Measurements from ENCODE around the gene PLEKHA4.

DNA sequence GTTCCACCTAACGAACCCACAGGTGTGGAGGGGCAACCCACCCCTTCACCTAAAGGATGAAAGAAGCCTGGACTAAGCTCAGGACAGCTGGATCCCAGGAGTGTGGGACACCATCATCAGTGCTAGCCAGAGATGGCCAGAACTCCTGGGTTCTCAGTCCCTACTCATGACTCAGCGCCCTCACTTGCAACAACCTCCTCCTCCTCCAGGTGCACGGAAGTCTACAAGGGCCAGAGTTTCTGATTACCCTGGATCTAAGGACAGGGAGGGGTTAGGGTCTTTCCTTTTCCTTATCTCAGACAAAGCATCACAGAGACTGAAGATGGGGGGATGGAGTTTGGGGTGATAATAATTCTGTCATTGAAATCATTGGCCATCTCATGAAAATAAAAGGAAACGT lies 22.1 kb upstream of the PLEKHA4 start:
- TF ChIP-seq POLR2A (IDR thresholded peaks at IDR 0.05): no peak
- TF ChIP-seq, protein P1, sequence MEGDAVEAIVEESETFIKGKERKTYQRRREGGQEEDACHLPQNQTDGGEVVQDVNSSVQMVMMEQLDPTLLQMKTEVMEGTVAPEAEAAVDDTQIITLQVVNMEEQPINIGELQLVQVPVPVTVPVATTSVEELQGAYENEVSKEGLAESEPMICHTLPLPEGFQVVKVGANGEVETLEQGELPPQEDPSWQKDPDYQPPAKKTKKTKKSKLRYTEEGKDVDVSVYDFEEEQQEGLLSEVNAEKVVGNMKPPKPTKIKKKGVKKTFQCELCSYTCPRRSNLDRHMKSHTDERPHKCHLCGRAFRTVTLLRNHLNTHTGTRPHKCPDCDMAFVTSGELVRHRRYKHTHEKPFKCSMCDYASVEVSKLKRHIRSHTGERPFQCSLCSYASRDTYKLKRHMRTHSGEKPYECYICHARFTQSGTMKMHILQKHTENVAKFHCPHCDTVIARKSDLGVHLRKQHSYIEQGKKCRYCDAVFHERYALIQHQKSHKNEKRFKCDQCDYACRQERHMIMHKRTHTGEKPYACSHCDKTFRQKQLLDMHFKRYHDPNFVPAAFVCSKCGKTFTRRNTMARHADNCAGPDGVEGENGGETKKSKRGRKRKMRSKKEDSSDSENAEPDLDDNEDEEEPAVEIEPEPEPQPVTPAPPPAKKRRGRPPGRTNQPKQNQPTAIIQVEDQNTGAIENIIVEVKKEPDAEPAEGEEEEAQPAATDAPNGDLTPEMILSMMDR (IDR thresholded peaks at IDR 0.05): peak in 1 of 6 experiments; percentile 9
